HepG2 (cell line): ENCODE data around the gene IQSEC1. TPM values are rescaled to one million over a fixed set of nuclear protein-coding genes. Genes with fewer than 3 reads are reported as not detected.
A peak's percentile ranks its signal among the peaks of the same experiment; 100 is the strongest.

Source experiments
- BRD4 ChIP-seq: sonication (generic); formaldehyde crosslinking; IDR thresholded peaks from 2 replicates; pipeline ENCODE4 v1.4.0; 2020; ENCODE audit warnings: missing genetic modification reagents
- ELF1 ChIP-seq: sonication (generic); formaldehyde crosslinking; IDR thresholded peaks from 2 replicates; pipeline ENCODE4 v1.4.0; 2020; ENCODE audit warnings: missing genetic modification reagents
- ETV5 ChIP-seq: IDR thresholded peaks from 2 replicates; pipeline ENCODE4 v1.6.1; 2018; ENCODE audit warnings: missing biosample characterization, missing genetic modification reagents, inconsistent platforms, borderline replicate concordance
- FOXA1 ChIP-seq, 2 experiments: fragments of 450-650 bp in 1 of 2; sonication (generic) in 1 of 2; formaldehyde crosslinking in 1 of 2; IDR thresholded peaks; 2 replicates each; pipeline versions ENCODE4 v1.4.0 to v1.6.1; 2016 to 2020; ENCODE audit warnings: missing genetic modification reagents in 1 of 2
- FOXP1 ChIP-seq, 2 experiments: fragments of 450-650 bp in 1 of 2; IDR thresholded peaks; 2 replicates each; pipeline ENCODE4 v1.6.1; 2017 to 2018; ENCODE audit warnings: antibody characterized with exemption in 1 of 2
- HDAC1 ChIP-seq: sonication (generic); formaldehyde crosslinking; IDR thresholded peaks from 2 replicates; pipeline ENCODE4 v1.5.1; 2020; ENCODE audit warnings: mild to moderate bottlenecking, missing genetic modification reagents
- HIC2 ChIP-seq: sonication (generic); formaldehyde crosslinking; IDR thresholded peaks from 2 replicates; pipeline ENCODE4 v1.9.0; 2022; ENCODE audit warnings: low read depth, missing genetic modification reagents
- ISL2 ChIP-seq: sonication (generic); formaldehyde crosslinking; IDR thresholded peaks from 2 replicates; pipeline ENCODE4 v1.5.0; 2020; ENCODE audit warnings: missing genetic modification reagents
- KDM5B ChIP-seq: sonication (generic); formaldehyde crosslinking; IDR thresholded peaks from 2 replicates; pipeline ENCODE4 v1.4.0; 2020; ENCODE audit warnings: missing genetic modification reagents, mild to moderate bottlenecking, borderline replicate concordance
- MBD4 ChIP-seq: IDR thresholded peaks from 2 replicates; pipeline ENCODE4 v1.6.1; 2012; ENCODE audit warnings: low read length, inconsistent platforms, borderline replicate concordance
- NCOA1 ChIP-seq: sonication (generic); formaldehyde crosslinking; IDR thresholded peaks from 2 replicates; pipeline ENCODE4 v1.9.0; 2021; ENCODE audit warnings: missing genetic modification reagents
- NFATC3 ChIP-seq: sonication (generic); formaldehyde crosslinking; IDR thresholded peaks from 2 replicates; pipeline ENCODE4 v1.5.1; 2020; ENCODE audit warnings: mild to moderate bottlenecking, missing genetic modification reagents
- TBP ChIP-seq: sonication (generic); formaldehyde crosslinking; IDR thresholded peaks from 2 replicates; pipeline ENCODE4 v1.5.0; 2020; ENCODE audit warnings: missing genetic modification reagents
- ZNF224 ChIP-seq: sonication (generic); formaldehyde crosslinking; IDR thresholded peaks from 2 replicates; pipeline ENCODE4 v1.5.0; 2020; ENCODE audit warnings: mild to moderate bottlenecking, missing genetic modification reagents
- ZNF44 ChIP-seq: sonication (generic); formaldehyde crosslinking; IDR thresholded peaks from 2 replicates; pipeline ENCODE4 v1.5.1; 2020; ENCODE audit warnings: mild to moderate bottlenecking, missing genetic modification reagents
- ZNF691 ChIP-seq: sonication (generic); formaldehyde crosslinking; IDR thresholded peaks from 2 replicates; pipeline ENCODE4 v1.4.0; 2020; ENCODE audit warnings: missing genetic modification reagents, low read depth, mild to moderate bottlenecking, borderline replicate concordance
- ZNF878 ChIP-seq: sonication (generic); formaldehyde crosslinking; IDR thresholded peaks from 2 replicates; pipeline ENCODE4 v1.8.1; 2023; ENCODE audit warnings: mild to moderate bottlenecking, missing genetic modification reagents, moderate library complexity
- ZZZ3 ChIP-seq: sonication (generic); formaldehyde crosslinking; IDR thresholded peaks from 2 replicates; pipeline ENCODE4 v1.4.0; 2020; ENCODE audit warnings: missing genetic modification reagents, mild to moderate bottlenecking, borderline replicate concordance
- polyA plus RNA-seq, 8 experiments: library from polyadenylated mRNA; depleted of rRNA in 3 of 8; stranded (reverse) in 7 of 8; unstranded in 1 of 8; fragments of >200 nt; fragmentation: Illumina TruSeq in 4 of 8; extraction: Trizol in 4 of 8; gene quantifications; 2 replicates each; pipeline versions ENCODE4 v1.2.1 to v1.2.3, GENCODE V29; 2011 to 2016; ENCODE audit warnings: low read depth in 4 of 8, missing spikeins in 1 of 8, mixed read lengths in 1 of 8; ENCODE audit not compliant: insufficient read depth in 1 of 8
- total RNA-seq, 5 experiments: library from RNA; depleted of rRNA; stranded (reverse); fragments of >200 nt; fragmentation: Illumina TruSeq; extraction: Trizol; gene quantifications; 2 replicates each; pipeline ENCODE4 v1.2.3, GENCODE V29; 2016; ENCODE audit warnings: low read depth in 1 of 5
- TF ChIP-seq, protein P1 (sequence below): sonication (generic); formaldehyde crosslinking; IDR thresholded peaks from 2 replicates; pipeline ENCODE4 v1.4.0; 2020; ENCODE audit warnings: missing genetic modification reagents
- TF ChIP-seq, protein P2 (sequence below): sonication (generic); formaldehyde crosslinking; IDR thresholded peaks from 2 replicates; pipeline ENCODE4 v1.5.0; 2020; ENCODE audit warnings: mild to moderate bottlenecking, missing genetic modification reagents

IQSEC1 gene
- total and polyA plus RNA-seq, 2 of the 13 experiments (the other 11 are each of a cell fraction or from before 2014, with no cell fraction given) = 17.4 to 20.2 TPM

- TF ChIP-seq, protein P1, sequence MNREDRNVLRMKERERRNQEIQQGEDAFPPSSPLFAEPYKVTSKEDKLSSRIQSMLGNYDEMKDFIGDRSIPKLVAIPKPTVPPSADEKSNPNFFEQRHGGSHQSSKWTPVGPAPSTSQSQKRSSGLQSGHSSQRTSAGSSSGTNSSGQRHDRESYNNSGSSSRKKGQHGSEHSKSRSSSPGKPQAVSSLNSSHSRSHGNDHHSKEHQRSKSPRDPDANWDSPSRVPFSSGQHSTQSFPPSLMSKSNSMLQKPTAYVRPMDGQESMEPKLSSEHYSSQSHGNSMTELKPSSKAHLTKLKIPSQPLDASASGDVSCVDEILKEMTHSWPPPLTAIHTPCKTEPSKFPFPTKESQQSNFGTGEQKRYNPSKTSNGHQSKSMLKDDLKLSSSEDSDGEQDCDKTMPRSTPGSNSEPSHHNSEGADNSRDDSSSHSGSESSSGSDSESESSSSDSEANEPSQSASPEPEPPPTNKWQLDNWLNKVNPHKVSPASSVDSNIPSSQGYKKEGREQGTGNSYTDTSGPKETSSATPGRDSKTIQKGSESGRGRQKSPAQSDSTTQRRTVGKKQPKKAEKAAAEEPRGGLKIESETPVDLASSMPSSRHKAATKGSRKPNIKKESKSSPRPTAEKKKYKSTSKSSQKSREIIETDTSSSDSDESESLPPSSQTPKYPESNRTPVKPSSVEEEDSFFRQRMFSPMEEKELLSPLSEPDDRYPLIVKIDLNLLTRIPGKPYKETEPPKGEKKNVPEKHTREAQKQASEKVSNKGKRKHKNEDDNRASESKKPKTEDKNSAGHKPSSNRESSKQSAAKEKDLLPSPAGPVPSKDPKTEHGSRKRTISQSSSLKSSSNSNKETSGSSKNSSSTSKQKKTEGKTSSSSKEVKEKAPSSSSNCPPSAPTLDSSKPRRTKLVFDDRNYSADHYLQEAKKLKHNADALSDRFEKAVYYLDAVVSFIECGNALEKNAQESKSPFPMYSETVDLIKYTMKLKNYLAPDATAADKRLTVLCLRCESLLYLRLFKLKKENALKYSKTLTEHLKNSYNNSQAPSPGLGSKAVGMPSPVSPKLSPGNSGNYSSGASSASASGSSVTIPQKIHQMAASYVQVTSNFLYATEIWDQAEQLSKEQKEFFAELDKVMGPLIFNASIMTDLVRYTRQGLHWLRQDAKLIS (CRISPR knock-in tag) = no peak
- no peak for TF ChIP-seq KDM5B (CRISPR knock-in tag)
- TF ChIP-seq ELF1 (CRISPR knock-in tag) = no peak
- peak; percentile 65 for TF ChIP-seq HDAC1 (CRISPR knock-in tag)
- TF ChIP-seq TBP = no peak
- TF ChIP-seq HIC2 (CRISPR knock-in tag) = no peak
- TF ChIP-seq ISL2 (CRISPR knock-in tag) = no peak
- TF ChIP-seq ZZZ3 (CRISPR knock-in tag) = no peak
- no peak for TF ChIP-seq ZNF224 (CRISPR knock-in tag)
- no peak for TF ChIP-seq FOXA1 (IDR thresholded peaks at IDR 0.05)
- no peak for TF ChIP-seq FOXA1 (CRISPR knock-in tag; IDR thresholded peaks at IDR 0.05)
- TF ChIP-seq, protein P2, sequence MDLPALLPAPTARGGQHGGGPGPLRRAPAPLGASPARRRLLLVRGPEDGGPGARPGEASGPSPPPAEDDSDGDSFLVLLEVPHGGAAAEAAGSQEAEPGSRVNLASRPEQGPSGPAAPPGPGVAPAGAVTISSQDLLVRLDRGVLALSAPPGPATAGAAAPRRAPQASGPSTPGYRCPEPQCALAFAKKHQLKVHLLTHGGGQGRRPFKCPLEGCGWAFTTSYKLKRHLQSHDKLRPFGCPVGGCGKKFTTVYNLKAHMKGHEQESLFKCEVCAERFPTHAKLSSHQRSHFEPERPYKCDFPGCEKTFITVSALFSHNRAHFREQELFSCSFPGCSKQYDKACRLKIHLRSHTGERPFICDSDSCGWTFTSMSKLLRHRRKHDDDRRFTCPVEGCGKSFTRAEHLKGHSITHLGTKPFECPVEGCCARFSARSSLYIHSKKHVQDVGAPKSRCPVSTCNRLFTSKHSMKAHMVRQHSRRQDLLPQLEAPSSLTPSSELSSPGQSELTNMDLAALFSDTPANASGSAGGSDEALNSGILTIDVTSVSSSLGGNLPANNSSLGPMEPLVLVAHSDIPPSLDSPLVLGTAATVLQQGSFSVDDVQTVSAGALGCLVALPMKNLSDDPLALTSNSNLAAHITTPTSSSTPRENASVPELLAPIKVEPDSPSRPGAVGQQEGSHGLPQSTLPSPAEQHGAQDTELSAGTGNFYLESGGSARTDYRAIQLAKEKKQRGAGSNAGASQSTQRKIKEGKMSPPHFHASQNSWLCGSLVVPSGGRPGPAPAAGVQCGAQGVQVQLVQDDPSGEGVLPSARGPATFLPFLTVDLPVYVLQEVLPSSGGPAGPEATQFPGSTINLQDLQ = no peak
- TF ChIP-seq BRD4 = no peak
- TF ChIP-seq ZNF878 (CRISPR knock-in tag) = no peak
- no peak for TF ChIP-seq NFATC3 (CRISPR knock-in tag)
- no peak for TF ChIP-seq FOXP1 (IDR thresholded peaks at IDR 0.05)
- no peak for TF ChIP-seq FOXP1 (CRISPR knock-in tag; IDR thresholded peaks at IDR 0.05)
- no peak for TF ChIP-seq ZNF691 (CRISPR knock-in tag)
- TF ChIP-seq ZNF44 = no peak
- TF ChIP-seq ETV5 (CRISPR knock-in tag) = peak; percentile 11; the same call in 1 of the 2 replicates
- no peak for TF ChIP-seq MBD4
- no peak for TF ChIP-seq NCOA1 (CRISPR knock-in tag)
These were observed 80.4 kb downstream of the IQSEC1 start (continued) for GRCh38 chr3:12992629-12993516.
